ENCODE data around the gene PRR5L. TPM values are rescaled to one million over a fixed set of nuclear protein-coding genes. Genes with fewer than 3 reads are reported as not detected.

PRR5L gene
- total RNA-seq, 4 donors from 2014 or later: 8.8 to 29.7 (median 9.4) TPM

- Histone ChIP-seq H3K4me3 (no peak overlapping the region), H3K9me3 (no peaks in the 10 kb centered on the region), H3K36me3 (no peaks in the 10 kb centered on the region), H3K4me1 (peaks cover 0 to 34% (median 4%) of the 10 kb centered on the region in 4 donors), H3K27me3 (peaks cover 0 to 42% of the 10 kb centered on the region in 2 donors), H3K27ac (no peak overlapping the region)
- 98 to 99% methylated on average over 3 of the region's 3 CpGs for WGBS, 2 donors
- TF ChIP-seq POLR2A (IDR thresholded peaks at IDR 0.05) (no peak), EP300 (IDR thresholded peaks at IDR 0.05) (no peak)
- TF ChIP-seq, protein P1, sequence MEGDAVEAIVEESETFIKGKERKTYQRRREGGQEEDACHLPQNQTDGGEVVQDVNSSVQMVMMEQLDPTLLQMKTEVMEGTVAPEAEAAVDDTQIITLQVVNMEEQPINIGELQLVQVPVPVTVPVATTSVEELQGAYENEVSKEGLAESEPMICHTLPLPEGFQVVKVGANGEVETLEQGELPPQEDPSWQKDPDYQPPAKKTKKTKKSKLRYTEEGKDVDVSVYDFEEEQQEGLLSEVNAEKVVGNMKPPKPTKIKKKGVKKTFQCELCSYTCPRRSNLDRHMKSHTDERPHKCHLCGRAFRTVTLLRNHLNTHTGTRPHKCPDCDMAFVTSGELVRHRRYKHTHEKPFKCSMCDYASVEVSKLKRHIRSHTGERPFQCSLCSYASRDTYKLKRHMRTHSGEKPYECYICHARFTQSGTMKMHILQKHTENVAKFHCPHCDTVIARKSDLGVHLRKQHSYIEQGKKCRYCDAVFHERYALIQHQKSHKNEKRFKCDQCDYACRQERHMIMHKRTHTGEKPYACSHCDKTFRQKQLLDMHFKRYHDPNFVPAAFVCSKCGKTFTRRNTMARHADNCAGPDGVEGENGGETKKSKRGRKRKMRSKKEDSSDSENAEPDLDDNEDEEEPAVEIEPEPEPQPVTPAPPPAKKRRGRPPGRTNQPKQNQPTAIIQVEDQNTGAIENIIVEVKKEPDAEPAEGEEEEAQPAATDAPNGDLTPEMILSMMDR (IDR thresholded peaks at IDR 0.05): no peak
- no peak for DNase-seq (ENCODE audit: low spot score in 2 of 2)
Observed at GRCh38 chr11:36379653-36380052, 83.6 kb downstream of the PRR5L start.

DNA sequence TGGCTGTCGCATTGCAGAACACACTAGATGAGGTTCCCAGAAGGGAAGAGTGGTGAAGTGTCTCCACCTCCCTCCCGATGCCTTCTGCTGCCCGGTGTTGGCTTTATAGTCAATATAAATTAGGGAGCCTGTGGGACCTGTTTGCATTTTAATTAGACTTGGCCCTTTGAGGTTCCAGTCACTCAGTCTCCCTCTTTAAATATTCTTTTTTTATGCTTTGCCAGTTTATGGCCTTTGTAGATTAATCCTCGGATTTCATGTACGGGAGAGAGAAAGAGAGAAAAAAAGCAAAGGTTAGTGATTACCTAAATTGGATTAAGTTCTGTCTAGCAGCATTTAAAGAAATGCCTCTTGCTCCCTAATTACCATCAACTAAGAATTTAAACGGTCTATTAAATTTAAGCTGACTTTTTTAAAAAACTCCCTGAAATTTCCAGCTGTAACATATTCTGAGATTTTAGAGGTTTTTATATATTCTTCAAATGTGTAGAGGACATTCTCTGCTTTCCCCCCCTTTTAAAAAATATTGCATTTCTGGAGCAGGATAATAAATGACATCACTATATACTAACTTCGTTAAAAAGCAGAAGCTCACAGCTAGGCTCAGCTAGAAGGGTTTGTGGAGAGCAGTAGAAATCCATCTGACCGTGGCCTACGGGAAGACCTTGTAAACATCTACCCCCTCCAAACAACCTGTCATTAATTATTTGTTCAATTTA is 84.4 kb downstream of the PRR5L start:
- WGBS, 2 donors: 82 to 83% methylated on average over 9 of the region's 9 CpGs
- Histone ChIP-seq H3K27me3 (peaks cover 0 to 42% of the 10 kb centered on the region in 2 donors), H3K4me3 (no peak overlapping the region)

GRCh38 chr11:36381015-36381360 is 84.9 kb downstream of the PRR5L start:
- H3K4me1 ChIP-seq: peaks cover 0 to 27% (median 4%) of the 10 kb centered on the region in 4 donors
- 89% methylated on average over 4 of the region's 4 CpGs for WGBS, 2 donors
- H3K27ac ChIP-seq: no peak overlapping the region
- DNase-seq (ENCODE audit: low spot score in 2 of 2): no peak
- no peaks in the 10 kb centered on the region for H3K36me3 ChIP-seq
- H3K27me3 ChIP-seq: peaks cover 0 to 38% of the 10 kb centered on the region in 2 donors
- H3K9me3 ChIP-seq: no peaks in the 10 kb centered on the region
- H3K4me3 ChIP-seq: no peak overlapping the region
- TF ChIP-seq, protein P1 (IDR thresholded peaks at IDR 0.05): no peak
- no peak for TF ChIP-seq POLR2A (IDR thresholded peaks at IDR 0.05)
- no peak for TF ChIP-seq EP300 (IDR thresholded peaks at IDR 0.05)

More for the DNA sequence above, 84.4 kb downstream of the PRR5L start:
- Histone ChIP-seq H3K4me1 (peaks cover 0 to 33% (median 4%) of the 10 kb centered on the region in 4 donors), H3K36me3 (no peaks in the 10 kb centered on the region), H3K27ac (no peak overlapping the region), H3K9me3 (no peaks in the 10 kb centered on the region)
- DNase-seq (ENCODE audit: low spot score in 2 of 2): no peak
- TF ChIP-seq, protein P1 (IDR thresholded peaks at IDR 0.05): no peak
- TF ChIP-seq POLR2A (IDR thresholded peaks at IDR 0.05) (no peak), EP300 (IDR thresholded peaks at IDR 0.05) (no peak)

DNA sequence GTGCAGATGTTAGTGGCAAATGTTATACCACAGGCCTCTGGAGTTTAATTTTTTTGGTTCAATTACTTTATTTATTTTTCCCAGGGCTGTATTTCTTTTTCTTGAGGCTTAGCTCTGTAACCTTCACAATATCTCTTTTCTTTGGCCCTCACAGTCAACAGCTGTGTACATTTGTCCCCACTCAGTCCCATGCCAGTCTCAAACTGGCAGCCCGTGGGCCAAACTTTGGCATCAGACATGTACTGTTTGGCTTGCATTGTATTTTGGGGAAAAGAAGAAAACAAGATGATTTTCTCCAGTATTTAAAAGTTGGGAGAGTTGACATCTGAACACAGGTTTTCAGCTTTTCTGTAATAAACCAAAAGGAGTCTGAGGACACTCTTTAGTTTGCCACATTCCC is 87.1 kb downstream of the PRR5L start:
- H3K4me3 ChIP-seq: no peak overlapping the region
- TF ChIP-seq POLR2A (IDR thresholded peaks at IDR 0.05) (no peak), EP300 (IDR thresholded peaks at IDR 0.05) (no peak)
- TF ChIP-seq, protein P1 (IDR thresholded peaks at IDR 0.05): no peak
- H3K9me3 ChIP-seq: no peaks in the 10 kb centered on the region
- H3K4me1 ChIP-seq: peaks cover 0 to 7% (median 0%) of the 10 kb centered on the region in 4 donors
- H3K27ac ChIP-seq: no peak overlapping the region
- 38 to 59% methylated on average over 1 of the region's 1 CpG for WGBS, 2 donors
- H3K36me3 ChIP-seq: no peaks in the 10 kb centered on the region
- H3K27me3 ChIP-seq: peaks cover 0 to 16% of the 10 kb centered on the region in 2 donors
- no peak for DNase-seq (ENCODE audit: low spot score in 2 of 2)

- H3K27ac ChIP-seq: no peak overlapping the region
- H3K4me3 ChIP-seq: no peak overlapping the region
- no peak for DNase-seq (ENCODE audit: low spot score in 2 of 2)
- no peaks in the 10 kb centered on the region for H3K4me1 ChIP-seq
- 55% methylated on average over 9 of the region's 9 CpGs for WGBS, 2 donors
- no peak for TF ChIP-seq POLR2A (IDR thresholded peaks at IDR 0.05)
- TF ChIP-seq, protein P1 (IDR thresholded peaks at IDR 0.05): no peak
- TF ChIP-seq EP300 (IDR thresholded peaks at IDR 0.05): no peak
- H3K9me3 ChIP-seq: no peaks in the 10 kb centered on the region
- no peaks in the 10 kb centered on the region for H3K27me3 ChIP-seq
- no peaks in the 10 kb centered on the region for H3K36me3 ChIP-seq
Observed at GRCh38 chr11:36385121-36385970, 89.3 kb downstream of the PRR5L start.

Data from tibial nerve (tissue), 4 donors.